ENCODE data around the gene KLC1.

GRCh38 chr14:103748534-103748857 lies 119.5 kb downstream of the KLC1 start:
- no peak for TF ChIP-seq SMC3 (IDR thresholded peaks at IDR 0.05; ENCODE audit: borderline replicate concordance, low read length)
- no peak for TF ChIP-seq CEBPZ (IDR thresholded peaks at IDR 0.05; ENCODE audit: low read depth, low read length)
- TF ChIP-seq CTCF (IDR thresholded peaks at IDR 0.05 in 2 of 3, conservative IDR thresholded peaks at IDR 0.05 in 1 of 3; ENCODE audit: control insufficient read depth in 2 of 3, extremely low read depth in 1 of 3, insufficient read depth in 1 of 3, low read depth in 3 of 3, low read length in 3 of 3): no peak
- no peak for TF ChIP-seq ZNF592 (IDR thresholded peaks at IDR 0.05)
- TF ChIP-seq POLR2A (IDR thresholded peaks at IDR 0.05; ENCODE audit: low read depth, low read length): no peak
- no peak for TF ChIP-seq SMAD1 (IDR thresholded peaks at IDR 0.05; ENCODE audit: low read depth, partially characterized antibody)
- no peak for TF ChIP-seq EGR1 (IDR thresholded peaks at IDR 0.05; ENCODE audit: borderline replicate concordance in 1 of 2, low read depth in 2 of 2, low read length in 2 of 2)

Data from GM12878 (cell line).